Thoracic aorta (tissue), 2 donors: ENCODE measurements around the gene PPHLN1. TPM values are rescaled to one million over a fixed set of nuclear protein-coding genes. Genes with fewer than 3 reads are reported as not detected.

ENCODE experiments used
- ATAC-seq: fragments of 150-250 bp; one replicate; pipeline ENCODE4 v1.8.0; 2017; ENCODE audit warnings: low read depth; ENCODE audit not compliant: insufficient number of reproducible peaks, low FRiP score
- DNase-seq: peaks from one replicate; pipeline ENCODE4 v3.0.0-alpha.2; 2020; ENCODE audit warnings: low spot score
- H3K27ac ChIP-seq, 2 donors: fragments of 200-600 bp; sonication (generic); 1 replicate in 1 of 2; 2 replicates in 1 of 2; pipeline ENCODE4 v1.5.1; 2016; ENCODE audit warnings: mild to moderate bottlenecking in 2 of 2, moderate library complexity in 2 of 2
- H3K27me3 ChIP-seq: fragments of 200-600 bp; sonication (generic); replicated peaks from 2 replicates; pipeline ENCODE4 v1.6.0; 2016; ENCODE audit warnings: mild to moderate bottlenecking; ENCODE audit not compliant: insufficient read depth
- H3K36me3 ChIP-seq: fragments of 200-600 bp; sonication (generic); one replicate; pipeline ENCODE4 v1.5.1; 2016
- H3K4me1 ChIP-seq, 2 donors: fragments of 200-600 bp; sonication (generic); 1 replicate in 1 of 2; 2 replicates in 1 of 2; pipeline versions ENCODE4 v1.5.1 to v1.6.0; 2016; ENCODE audit warnings: low read depth in 2 of 2, mild to moderate bottlenecking in 1 of 2; ENCODE audit not compliant: control insufficient read depth in 1 of 2
- H3K4me3 ChIP-seq: fragments of 200-600 bp; sonication (generic); 2 replicates; pipeline ENCODE4 v1.5.1; 2016; ENCODE audit warnings: mild to moderate bottlenecking
- H3K9me3 ChIP-seq: fragments of 200-600 bp; sonication (generic); 2 replicates; pipeline ENCODE4 v1.5.1; 2016
- CTCF ChIP-seq: fragments of 200-600 bp; sonication (generic); IDR thresholded peaks from one replicate; pipeline ENCODE4 v1.5.1; 2019; ENCODE audit warnings: antibody characterized with exemption
- total RNA-seq, 2 donors: library from RNA; depleted of rRNA; stranded (reverse); fragments of >200 nt; gene quantifications; one replicate each; pipeline versions ENCODE4 v1.1.0 to v1.2.3, GENCODE V29; 2016

PPHLN1 gene
- total RNA-seq, 2 donors from 2014 or later, result 41.7 to 95.8 TPM

DNA sequence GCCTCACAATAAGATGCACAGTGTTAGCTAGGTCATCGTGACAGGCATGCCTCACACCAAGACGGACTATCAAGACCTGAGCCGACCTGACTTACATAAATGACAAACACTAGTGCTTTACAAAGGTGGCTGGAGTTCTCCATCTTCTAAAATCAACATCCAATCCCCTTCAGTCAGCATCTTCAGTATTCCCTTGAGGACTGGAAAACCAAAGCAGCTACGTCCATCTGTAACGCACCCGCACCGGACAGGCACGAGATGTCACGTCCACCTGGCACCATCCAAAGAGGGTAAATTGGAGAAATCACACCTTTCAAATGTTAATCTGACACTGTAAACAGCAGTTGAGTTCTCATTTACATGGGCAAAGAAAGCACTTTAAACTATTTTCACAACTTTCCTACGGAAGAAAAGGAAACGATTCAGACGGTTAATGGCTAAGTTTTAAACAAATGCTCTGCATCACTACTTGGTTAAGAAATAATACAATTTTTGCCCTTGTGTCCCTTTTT is 133.4 kb downstream of the PPHLN1 start:
- DNase-seq (no peak), ATAC-seq (no peak)
- Histone ChIP-seq H3K27me3 (no peaks in the 10 kb centered on the region), H3K4me3 (no peak overlapping the region), H3K4me1 (no peaks in the 10 kb centered on the region), H3K27ac (no peak overlapping the region), H3K9me3 (no peaks in the 10 kb centered on the region), H3K36me3 (no peaks in the 10 kb centered on the region)
- TF ChIP-seq CTCF, result no peak

GRCh38 chr12:42462486-42462885 is 136.5 kb downstream of the PPHLN1 start:
- H3K4me1 ChIP-seq, result no peaks in the 10 kb centered on the region
- H3K27ac ChIP-seq, result no peak overlapping the region
- no peak for ATAC-seq
- no peak overlapping the region for H3K4me3 ChIP-seq
- peaks cover 11% of the 10 kb centered on the region for H3K36me3 ChIP-seq
- H3K27me3 ChIP-seq, result no peaks in the 10 kb centered on the region
- no peaks in the 10 kb centered on the region for H3K9me3 ChIP-seq
- TF ChIP-seq CTCF, result no peak
- DNase-seq, result no peak

DNA sequence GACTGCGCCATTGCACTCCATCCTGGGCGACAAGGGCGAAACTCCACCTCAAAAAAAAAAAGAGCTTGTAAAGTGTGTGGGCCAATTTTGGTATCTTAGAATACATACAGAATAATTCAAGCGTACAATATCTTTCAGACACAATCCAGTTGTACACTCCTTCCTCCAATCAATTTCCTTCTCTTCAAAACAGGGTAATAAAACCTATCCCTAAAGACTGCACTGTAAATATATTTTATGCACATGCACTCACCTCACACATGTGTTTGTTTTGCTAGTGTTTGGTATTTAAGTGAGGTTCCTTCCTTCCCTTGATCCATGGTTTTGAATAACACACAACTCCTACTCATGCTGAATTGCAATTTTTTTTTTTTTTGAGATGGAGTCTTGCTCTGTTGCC is 137.7 kb downstream of the PPHLN1 start:
- TF ChIP-seq CTCF, result no peak
- Histone ChIP-seq H3K4me1 (peaks cover 0 to 4% of the 10 kb centered on the region in 2 donors), H3K4me3 (no peak overlapping the region), H3K9me3 (no peaks in the 10 kb centered on the region), H3K27ac (no peak overlapping the region), H3K36me3 (peaks cover 11% of the 10 kb centered on the region), H3K27me3 (no peaks in the 10 kb centered on the region)
- ATAC-seq, result no peak
- DNase-seq, result no peak

- Histone ChIP-seq H3K4me1 (peaks cover 0 to 11% of the 10 kb centered on the region in 2 donors), H3K36me3 (peaks cover 11% of the 10 kb centered on the region), H3K9me3 (no peaks in the 10 kb centered on the region), H3K4me3 (peak overlapping the region; percentile 25), H3K27me3 (no peaks in the 10 kb centered on the region), H3K27ac (no peak overlapping the region)
- ATAC-seq (no peak), DNase-seq (no peak)
- no peak for TF ChIP-seq CTCF
These were observed 142.4 kb downstream of the PPHLN1 start for GRCh38 chr12:42468341-42468821.

DNA sequence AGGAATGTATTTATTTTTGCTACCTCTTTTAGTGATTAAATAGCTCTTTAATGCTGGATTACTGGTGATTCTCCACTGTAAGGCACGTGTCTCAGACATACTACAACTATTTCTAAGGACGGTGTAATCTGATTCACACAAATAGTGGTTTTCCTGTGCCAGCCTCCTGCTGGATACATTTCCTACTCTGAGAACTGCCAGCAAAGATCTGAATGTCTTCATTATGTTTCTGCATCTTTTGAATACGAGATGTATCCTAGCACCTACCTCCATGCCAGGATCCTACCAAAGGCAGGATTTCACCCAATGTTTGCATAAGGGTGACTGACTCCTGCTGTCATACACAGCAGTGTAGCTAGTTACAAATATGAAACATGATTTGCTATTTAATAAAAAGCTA is 143.0 kb downstream of the PPHLN1 start:
- no peak overlapping the region for H3K27ac ChIP-seq
- peaks cover 11% of the 10 kb centered on the region for H3K36me3 ChIP-seq
- ATAC-seq (no peak), DNase-seq (no peak)
- H3K9me3 ChIP-seq, result no peaks in the 10 kb centered on the region
- H3K27me3 ChIP-seq, result no peaks in the 10 kb centered on the region
- H3K4me1 ChIP-seq, result peaks cover 0 to 11% of the 10 kb centered on the region in 2 donors
- TF ChIP-seq CTCF, result no peak
- H3K4me3 ChIP-seq, result peak overlapping the region; percentile 25
